SU-DHL-6 (cell line): ENCODE results near the gene SLC51A.

Experiments used
- EZH2phosphoT487 ChIP-seq: fragments of 200-600 bp; sonication (generic), shearing (Covaris generic); conservative IDR thresholded peaks from 2 replicates; pipeline ENCODE4 v1.6.1; 2018; ENCODE audit warnings: mild to moderate bottlenecking, antibody characterized with exemption, low read length, moderate library complexity, mixed read lengths
- TF ChIP-seq, protein P1 (sequence below): fragments of 200-600 bp; sonication (generic); IDR thresholded peaks from one replicate; pipeline ENCODE4 v1.5.1; 2017; ENCODE audit warnings: antibody characterized with exemption, mild to moderate bottlenecking, low read length, moderate library complexity; ENCODE audit not compliant: insufficient read depth, poor library complexity, severe bottlenecking

DNA sequence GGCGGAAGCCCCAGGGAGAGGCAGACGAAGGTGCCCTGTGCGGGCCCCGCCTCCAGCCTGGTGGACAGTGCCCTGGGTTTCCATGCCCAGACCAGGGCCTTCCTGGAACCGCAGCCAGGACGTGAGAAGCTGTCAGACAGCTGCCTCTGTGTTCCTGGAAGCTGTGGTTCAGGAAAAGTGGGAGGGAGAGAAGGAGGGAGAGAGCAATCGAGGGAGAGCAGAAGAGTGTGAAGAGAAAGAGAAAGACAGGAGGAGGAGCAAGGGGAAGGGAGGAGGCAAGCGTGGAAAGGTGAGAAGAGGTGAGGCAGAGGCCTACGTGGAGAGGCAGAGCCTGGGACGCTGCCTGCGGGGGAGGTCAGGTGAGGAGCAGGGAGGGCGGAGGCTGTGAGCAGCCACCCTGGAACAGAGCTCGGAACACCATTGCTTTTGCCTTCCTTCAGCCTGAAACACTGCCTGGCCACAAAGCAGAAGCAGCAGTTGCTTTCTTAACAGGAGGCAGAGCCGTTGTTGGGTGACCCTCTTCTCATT is 23.7 kb upstream of the SLC51A start:
- TF ChIP-seq, protein P1, sequence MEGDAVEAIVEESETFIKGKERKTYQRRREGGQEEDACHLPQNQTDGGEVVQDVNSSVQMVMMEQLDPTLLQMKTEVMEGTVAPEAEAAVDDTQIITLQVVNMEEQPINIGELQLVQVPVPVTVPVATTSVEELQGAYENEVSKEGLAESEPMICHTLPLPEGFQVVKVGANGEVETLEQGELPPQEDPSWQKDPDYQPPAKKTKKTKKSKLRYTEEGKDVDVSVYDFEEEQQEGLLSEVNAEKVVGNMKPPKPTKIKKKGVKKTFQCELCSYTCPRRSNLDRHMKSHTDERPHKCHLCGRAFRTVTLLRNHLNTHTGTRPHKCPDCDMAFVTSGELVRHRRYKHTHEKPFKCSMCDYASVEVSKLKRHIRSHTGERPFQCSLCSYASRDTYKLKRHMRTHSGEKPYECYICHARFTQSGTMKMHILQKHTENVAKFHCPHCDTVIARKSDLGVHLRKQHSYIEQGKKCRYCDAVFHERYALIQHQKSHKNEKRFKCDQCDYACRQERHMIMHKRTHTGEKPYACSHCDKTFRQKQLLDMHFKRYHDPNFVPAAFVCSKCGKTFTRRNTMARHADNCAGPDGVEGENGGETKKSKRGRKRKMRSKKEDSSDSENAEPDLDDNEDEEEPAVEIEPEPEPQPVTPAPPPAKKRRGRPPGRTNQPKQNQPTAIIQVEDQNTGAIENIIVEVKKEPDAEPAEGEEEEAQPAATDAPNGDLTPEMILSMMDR, result no peak
- TF ChIP-seq EZH2phosphoT487, result no peak
